GM12865 (cell line): ENCODE results near the gene BST1.

ENCODE experiments used
- DNase-seq: peaks from one replicate; pipeline ENCODE4 v3.0.0; 2010; ENCODE audit warnings: low read depth
- H3K4me3 ChIP-seq: 2 replicates; pipeline ENCODE4 v1.5.1; 2011; ENCODE audit warnings: mild to moderate bottlenecking, low read depth, low read length, control low read depth
- TF ChIP-seq, protein P1 (sequence below): IDR thresholded peaks from 2 replicates; pipeline ENCODE4 v1.5.1; 2011; ENCODE audit warnings: low read length, control low read depth, low read depth, inconsistent platforms; ENCODE audit not compliant: insufficient read depth; ENCODE audit errors: missing control alignments

Gene BST1

DNA sequence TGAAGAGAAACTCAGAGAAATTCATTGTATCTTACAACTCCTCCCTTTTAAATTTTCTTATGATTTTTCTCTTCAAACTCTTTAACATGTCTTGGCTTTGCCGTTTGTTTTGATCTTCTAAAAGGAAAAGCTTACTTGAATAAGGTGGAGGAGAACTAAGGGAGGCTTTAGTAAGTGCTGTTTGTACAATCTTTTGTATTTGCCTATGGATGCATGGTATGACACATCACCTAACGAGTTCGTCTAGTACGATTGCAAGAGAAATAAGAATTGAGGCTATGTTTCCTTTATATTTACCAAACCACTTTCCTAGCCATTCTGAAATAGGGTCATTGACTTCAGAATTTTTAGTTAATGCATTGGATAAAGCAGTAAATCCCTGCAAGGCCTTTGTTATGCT is 8.4 kb upstream of the BST1 start:
- no peak for DNase-seq
- no peak overlapping the region for H3K4me3 ChIP-seq
- TF ChIP-seq, protein P1, sequence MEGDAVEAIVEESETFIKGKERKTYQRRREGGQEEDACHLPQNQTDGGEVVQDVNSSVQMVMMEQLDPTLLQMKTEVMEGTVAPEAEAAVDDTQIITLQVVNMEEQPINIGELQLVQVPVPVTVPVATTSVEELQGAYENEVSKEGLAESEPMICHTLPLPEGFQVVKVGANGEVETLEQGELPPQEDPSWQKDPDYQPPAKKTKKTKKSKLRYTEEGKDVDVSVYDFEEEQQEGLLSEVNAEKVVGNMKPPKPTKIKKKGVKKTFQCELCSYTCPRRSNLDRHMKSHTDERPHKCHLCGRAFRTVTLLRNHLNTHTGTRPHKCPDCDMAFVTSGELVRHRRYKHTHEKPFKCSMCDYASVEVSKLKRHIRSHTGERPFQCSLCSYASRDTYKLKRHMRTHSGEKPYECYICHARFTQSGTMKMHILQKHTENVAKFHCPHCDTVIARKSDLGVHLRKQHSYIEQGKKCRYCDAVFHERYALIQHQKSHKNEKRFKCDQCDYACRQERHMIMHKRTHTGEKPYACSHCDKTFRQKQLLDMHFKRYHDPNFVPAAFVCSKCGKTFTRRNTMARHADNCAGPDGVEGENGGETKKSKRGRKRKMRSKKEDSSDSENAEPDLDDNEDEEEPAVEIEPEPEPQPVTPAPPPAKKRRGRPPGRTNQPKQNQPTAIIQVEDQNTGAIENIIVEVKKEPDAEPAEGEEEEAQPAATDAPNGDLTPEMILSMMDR: no peak

DNA sequence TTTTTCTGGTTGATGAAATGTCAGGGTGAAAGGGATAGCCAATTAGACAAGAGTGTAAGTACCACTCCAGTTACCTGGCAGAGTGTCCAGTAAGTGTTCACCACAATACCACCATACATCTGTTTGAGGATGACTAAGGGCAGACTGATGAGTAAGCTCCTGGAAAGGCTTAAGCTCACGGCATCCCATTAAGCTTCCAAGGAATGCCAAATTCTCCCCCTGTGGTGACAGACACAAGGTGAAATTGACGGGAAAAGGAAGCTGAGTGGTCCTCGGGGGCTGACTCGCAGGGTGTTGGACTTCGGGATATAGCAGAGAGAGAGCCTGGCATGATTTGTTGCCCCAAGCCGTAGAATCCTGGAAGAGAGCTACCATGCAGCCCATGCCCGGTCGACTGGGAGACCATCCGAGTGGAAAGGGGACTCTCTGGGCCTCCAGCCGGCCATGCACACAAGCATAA is 7.6 kb upstream of the BST1 start:
- no peak overlapping the region for H3K4me3 ChIP-seq
- TF ChIP-seq, protein P1: no peak
- no peak for DNase-seq

DNA sequence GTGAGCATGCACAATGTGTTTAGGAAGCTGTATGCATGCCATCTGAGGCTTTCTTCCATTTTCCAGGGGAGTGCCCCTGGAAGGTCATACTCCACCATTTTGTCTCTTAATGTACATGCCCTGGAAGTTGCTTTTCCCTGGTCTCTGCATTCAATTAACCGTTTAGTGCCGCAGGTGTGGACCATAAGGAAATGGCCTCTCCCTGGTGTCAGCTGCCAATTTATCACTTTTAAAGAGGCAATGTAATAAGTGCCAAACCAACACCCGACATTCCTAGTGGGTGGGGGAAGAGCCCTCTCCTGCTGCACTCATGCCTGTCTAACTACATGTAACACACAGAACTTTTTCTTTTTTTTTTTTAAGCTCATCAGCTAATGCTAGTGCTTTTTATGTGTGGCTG is 7.1 kb upstream of the BST1 start:
- TF ChIP-seq, protein P1: no peak
- no peak for DNase-seq
- H3K4me3 ChIP-seq: no peak overlapping the region

DNA sequence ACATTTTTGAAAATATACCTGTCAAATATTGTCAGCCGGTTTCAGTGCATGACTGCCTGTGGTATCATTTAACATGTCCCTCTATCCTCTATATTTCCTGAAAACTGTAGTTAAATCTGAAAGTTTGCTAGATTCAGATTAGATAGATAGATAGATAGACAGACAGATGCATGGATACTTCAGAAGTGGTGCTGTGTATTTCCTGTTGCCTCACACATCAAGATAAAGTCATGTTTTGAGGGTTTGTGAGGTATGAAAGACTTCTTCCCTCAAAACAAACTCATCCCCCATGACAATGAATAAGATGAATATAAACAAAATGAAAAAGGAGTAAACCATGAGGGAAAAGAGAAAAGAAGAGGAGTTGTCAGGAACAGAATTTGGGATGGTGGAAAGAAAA is 6.0 kb upstream of the BST1 start:
- H3K4me3 ChIP-seq: no peak overlapping the region
- DNase-seq: no peak
- TF ChIP-seq, protein P1: no peak

DNA sequence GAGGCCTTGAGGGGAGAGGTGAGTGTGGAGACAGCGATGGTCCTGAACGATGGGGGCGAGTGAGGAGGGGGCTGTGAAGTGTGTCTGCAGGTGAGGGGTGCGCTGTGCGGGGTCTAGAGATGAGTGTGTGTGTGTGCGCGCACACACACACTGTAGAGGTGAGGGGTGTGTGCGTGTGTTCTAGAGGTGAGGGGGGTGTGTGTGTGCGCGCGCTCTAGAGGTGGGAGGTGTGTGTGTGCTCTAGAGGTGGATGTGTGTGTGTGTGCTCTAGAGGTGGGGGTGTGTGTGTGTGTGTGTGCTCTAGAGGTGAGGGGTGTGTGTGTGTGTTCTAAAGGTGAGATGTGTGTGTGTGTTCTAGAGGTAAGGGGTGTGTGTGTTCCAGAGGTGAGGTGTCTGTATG is 574 bp downstream of the BST1 start:
- no peak for DNase-seq
- H3K4me3 ChIP-seq: no peak overlapping the region
- TF ChIP-seq, protein P1: no peak

DNA sequence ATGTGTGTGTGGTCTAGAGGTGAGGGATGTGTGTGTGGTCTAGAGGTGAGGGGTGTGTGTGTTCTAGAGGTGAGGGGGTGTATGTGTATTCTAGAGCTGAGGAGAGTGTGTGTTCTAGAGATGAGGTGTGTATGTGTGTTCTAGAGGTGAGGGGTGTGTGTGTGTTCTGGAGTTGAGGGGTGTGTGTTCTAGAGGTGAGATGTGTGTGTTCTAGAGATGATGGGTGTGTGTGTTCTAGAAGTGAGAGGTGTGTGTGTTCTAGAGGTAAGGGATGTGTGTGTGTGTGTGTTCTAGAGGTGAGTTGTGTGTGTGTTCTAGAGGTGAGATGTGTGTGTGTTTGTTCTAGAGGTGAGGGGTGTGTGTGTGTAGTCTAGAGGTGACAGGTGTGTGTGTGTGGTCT is 1.3 kb downstream of the BST1 start:
- DNase-seq: no peak
- H3K4me3 ChIP-seq: no peak overlapping the region
- TF ChIP-seq, protein P1: no peak

DNA sequence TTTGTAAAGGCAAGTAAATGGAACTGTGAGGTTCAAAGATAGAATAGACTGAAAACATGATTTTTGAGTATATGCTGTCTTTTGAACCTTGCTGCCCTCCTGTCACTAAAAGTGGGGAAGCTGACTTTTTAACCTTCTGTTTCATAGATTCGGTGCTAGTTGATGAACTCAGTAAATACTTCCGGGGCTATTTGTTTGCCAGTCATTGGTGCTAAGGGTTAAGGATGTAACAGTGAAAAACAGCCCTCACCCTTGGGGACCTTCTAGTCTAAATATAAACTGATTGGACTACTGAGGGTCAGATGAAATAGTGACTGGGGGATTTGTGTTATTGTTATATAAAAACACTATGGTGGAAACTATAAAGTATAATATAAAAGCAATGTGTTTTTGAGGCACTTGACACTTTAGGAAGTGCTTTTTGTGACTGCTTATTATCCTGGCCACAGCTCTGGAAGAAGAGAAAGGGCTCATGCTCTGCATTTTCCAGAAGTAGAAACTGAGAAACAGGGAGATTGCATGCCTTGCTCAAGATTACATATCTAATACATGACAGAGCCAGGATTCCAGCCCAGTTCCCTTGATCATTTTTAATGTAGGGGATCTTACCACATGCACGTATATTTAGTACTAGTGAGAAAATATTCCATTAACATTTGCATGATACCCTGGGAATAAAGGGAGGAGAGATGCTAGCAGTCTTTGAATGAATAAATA is 3.9 kb downstream of the BST1 start:
- TF ChIP-seq, protein P1: no peak
- no peak for DNase-seq
- no peak overlapping the region for H3K4me3 ChIP-seq
